ENCODE measurements around the gene MAPK6.

Gene MAPK6

DNA sequence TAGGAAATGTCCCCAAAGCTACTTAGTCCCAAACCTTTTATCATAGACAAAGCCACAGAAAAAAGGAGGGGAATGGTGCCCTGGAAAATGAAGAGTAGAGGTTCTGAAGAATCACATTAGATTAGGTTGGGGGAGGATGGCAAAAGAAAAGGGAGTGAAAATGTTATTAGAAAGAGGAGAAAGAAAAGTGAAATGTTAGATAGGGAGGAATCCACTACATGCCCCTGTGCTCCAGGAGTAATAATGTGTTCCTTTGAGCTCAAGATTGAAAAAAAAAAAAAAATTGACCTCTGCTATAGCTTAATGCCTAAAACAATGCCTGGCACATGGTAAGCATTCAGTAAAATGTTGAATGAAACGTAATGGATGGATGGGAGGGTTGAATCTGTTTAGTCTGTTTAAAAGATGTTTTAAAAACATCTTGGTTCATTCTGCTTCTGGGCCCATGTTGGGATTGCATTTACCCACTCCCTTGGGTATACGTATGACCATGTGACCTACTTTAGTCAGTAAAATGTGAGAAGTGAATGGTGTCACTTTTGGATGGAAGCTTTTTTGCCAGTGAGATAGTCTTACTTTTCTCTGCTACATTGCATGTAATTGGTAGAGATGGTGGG, 19.0 kb downstream of the MAPK6 start (continued):
- TF ChIP-seq ZNF335 (tag by site-specific recombination; conservative IDR thresholded peaks at IDR 0.05) (peak; percentile 19; the same call in 1 of the 2 replicates), ZNF510 (tag by site-specific recombination; IDR thresholded peaks at IDR 0.05; ENCODE audit: insufficient replicate concordance) (no peak), ZNF223 (tag by site-specific recombination; IDR thresholded peaks at IDR 0.05) (no peak), MEIS1 (CRISPR knock-in tag; IDR thresholded peaks at IDR 0.05; ENCODE audit: borderline replicate concordance) (no peak), ZNF529 (tag by site-specific recombination; IDR thresholded peaks at IDR 0.05; ENCODE audit: insufficient replicate concordance) (no peak), ZNF768 (tag by site-specific recombination; IDR thresholded peaks at IDR 0.05) (no peak), ZNF555 (tag by site-specific recombination; conservative IDR thresholded peaks at IDR 0.05) (no peak), ZNF19 (tag by site-specific recombination; IDR thresholded peaks at IDR 0.05; ENCODE audit: low read depth) (no peak), ZNF48 (tag by site-specific recombination; IDR thresholded peaks at IDR 0.05) (no peak), ZNF561 (tag by site-specific recombination; IDR thresholded peaks at IDR 0.05; ENCODE audit: borderline replicate concordance) (no peak), ZNF426 (tag by site-specific recombination; IDR thresholded peaks at IDR 0.05) (no peak), WT1 (tag by site-specific recombination; IDR thresholded peaks at IDR 0.05) (peak; percentile 94), ZNF302 (tag by site-specific recombination; IDR thresholded peaks at IDR 0.05; ENCODE audit: low read depth) (no peak), ZNF280D (tag by site-specific recombination; IDR thresholded peaks at IDR 0.05) (no peak), ZNF658 (tag by site-specific recombination; IDR thresholded peaks at IDR 0.05) (no peak)
- TF ChIP-seq, protein P1, sequence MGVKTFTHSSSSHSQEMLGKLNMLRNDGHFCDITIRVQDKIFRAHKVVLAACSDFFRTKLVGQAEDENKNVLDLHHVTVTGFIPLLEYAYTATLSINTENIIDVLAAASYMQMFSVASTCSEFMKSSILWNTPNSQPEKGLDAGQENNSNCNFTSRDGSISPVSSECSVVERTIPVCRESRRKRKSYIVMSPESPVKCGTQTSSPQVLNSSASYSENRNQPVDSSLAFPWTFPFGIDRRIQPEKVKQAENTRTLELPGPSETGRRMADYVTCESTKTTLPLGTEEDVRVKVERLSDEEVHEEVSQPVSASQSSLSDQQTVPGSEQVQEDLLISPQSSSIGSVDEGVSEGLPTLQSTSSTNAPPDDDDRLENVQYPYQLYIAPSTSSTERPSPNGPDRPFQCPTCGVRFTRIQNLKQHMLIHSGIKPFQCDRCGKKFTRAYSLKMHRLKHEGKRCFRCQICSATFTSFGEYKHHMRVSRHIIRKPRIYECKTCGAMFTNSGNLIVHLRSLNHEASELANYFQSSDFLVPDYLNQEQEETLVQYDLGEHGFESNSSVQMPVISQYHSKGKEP (tag by site-specific recombination; IDR thresholded peaks at IDR 0.05) = peak; percentile 35; the same call in 1 of the 2 replicates

GRCh38 chr15:52039925-52040781, 21.1 kb downstream of the MAPK6 start:
- TF ChIP-seq, protein P2, sequence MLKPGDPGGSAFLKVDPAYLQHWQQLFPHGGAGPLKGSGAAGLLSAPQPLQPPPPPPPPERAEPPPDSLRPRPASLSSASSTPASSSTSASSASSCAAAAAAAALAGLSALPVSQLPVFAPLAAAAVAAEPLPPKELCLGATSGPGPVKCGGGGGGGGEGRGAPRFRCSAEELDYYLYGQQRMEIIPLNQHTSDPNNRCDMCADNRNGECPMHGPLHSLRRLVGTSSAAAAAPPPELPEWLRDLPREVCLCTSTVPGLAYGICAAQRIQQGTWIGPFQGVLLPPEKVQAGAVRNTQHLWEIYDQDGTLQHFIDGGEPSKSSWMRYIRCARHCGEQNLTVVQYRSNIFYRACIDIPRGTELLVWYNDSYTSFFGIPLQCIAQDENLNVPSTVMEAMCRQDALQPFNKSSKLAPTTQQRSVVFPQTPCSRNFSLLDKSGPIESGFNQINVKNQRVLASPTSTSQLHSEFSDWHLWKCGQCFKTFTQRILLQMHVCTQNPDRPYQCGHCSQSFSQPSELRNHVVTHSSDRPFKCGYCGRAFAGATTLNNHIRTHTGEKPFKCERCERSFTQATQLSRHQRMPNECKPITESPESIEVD (tag by site-specific recombination; IDR thresholded peaks at IDR 0.05) = peak; percentile 61; the same call in 1 of the 2 replicates
- no peak for TF ChIP-seq ZSCAN18 (tag by site-specific recombination; IDR thresholded peaks at IDR 0.05)
- H3K27ac ChIP-seq (ENCODE audit: extremely low read depth, low read depth, low read length) = no peak overlapping the region
- H3K4me3 ChIP-seq (ENCODE audit: low read depth, low read length) = no peak overlapping the region
- H3K9me3 ChIP-seq (ENCODE audit: control insufficient read depth, insufficient read depth, low read depth, low read length) = no peaks in the 10 kb centered on the region
- H3K4me1 ChIP-seq (ENCODE audit: control insufficient read depth, insufficient read depth, low read length) = peaks cover 15% of the 10 kb centered on the region
- H3K36me3 ChIP-seq (ENCODE audit: control insufficient read depth in 2 of 2, insufficient read depth in 1 of 2, low read length in 2 of 2) = no peaks in the 10 kb centered on the region; a peak in 1 of 3 replicates
- POLR2A ChIA-PET = no interaction called here
- CTCF ChIA-PET = interaction anchor here (0.5 kb wide), 1 partner anchor 907 kb away, joined by 3 read pairs; no protein-coding TSS in a partner anchor
